B cell (primary cell): ENCODE results near the gene GNA15.
A peak's percentile ranks its signal among the peaks of the same experiment; 100 is the strongest.

Experiments
- EZH2 ChIP-seq: IDR thresholded peaks from 2 replicates; pipeline ENCODE4 v1.6.1; 2012; ENCODE audit warnings: borderline replicate concordance, low read depth, mild to moderate bottlenecking, moderate library complexity, low read length; ENCODE audit not compliant: insufficient read depth, poor library complexity, severe bottlenecking
- TF ChIP-seq, protein P1 (sequence below): fragments of 200-600 bp; IDR thresholded peaks from one replicate; pipeline ENCODE4 v1.8.0; 2022; ENCODE audit warnings: antibody characterized with exemption, mild to moderate bottlenecking

DNA sequence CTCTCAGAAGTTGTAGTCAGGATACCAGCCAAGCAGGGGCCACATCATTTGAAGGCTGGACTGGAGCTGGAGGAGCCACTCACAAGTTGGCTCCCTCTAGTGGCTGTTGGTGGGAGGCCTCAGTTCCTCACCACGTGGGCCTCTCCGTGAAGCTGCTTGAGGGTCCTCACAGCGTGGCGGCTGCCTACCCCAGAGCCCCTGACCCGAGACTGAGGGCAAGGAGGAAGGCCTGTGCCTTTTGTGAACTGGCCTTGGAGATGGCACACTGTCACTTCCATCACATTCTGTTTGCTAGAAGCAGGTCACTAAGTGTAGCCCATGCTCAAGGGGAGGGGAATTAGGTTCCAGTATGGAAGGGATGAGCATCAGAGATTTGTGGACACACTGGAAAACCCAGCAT lies 27.1 kb upstream of the GNA15 start:
- TF ChIP-seq, protein P1, sequence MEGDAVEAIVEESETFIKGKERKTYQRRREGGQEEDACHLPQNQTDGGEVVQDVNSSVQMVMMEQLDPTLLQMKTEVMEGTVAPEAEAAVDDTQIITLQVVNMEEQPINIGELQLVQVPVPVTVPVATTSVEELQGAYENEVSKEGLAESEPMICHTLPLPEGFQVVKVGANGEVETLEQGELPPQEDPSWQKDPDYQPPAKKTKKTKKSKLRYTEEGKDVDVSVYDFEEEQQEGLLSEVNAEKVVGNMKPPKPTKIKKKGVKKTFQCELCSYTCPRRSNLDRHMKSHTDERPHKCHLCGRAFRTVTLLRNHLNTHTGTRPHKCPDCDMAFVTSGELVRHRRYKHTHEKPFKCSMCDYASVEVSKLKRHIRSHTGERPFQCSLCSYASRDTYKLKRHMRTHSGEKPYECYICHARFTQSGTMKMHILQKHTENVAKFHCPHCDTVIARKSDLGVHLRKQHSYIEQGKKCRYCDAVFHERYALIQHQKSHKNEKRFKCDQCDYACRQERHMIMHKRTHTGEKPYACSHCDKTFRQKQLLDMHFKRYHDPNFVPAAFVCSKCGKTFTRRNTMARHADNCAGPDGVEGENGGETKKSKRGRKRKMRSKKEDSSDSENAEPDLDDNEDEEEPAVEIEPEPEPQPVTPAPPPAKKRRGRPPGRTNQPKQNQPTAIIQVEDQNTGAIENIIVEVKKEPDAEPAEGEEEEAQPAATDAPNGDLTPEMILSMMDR: peak; percentile 88
- TF ChIP-seq EZH2: no peak
